Kidney (tissue), 14 donors: ENCODE measurements around the gene MEFV. TPM values are rescaled to one million over a fixed set of nuclear protein-coding genes. Genes with fewer than 3 reads are reported as not detected.

ENCODE experiments used
- DNase-seq, 5 donors: peaks; one replicate each; pipeline ENCODE4 v3.0.0-alpha.2; 2013 to 2020
- FAIRE-seq: peaks from 2 replicates; lab custom pipeline; 2012; peaks lifted over from hg19 to GRCh38; lab: Jason Lieb, UNC
- H3K27ac ChIP-seq, 2 donors: one replicate each; pipeline ENCODE4 v1.7.0; 2013; ENCODE audit warnings: low read depth in 2 of 2, low read length in 2 of 2, inconsistent platforms in 1 of 2
- H3K27me3 ChIP-seq: one replicate; pipeline ENCODE4 v1.7.1; 2013; ENCODE audit warnings: low read length, inconsistent platforms; ENCODE audit not compliant: control insufficient read depth, insufficient read depth
- H3K36me3 ChIP-seq, 3 donors: one replicate each; pipeline versions ENCODE4 v1.7.0 to v1.7.1; 2013; ENCODE audit warnings: low read length in 3 of 3, control low read depth in 1 of 3, inconsistent platforms in 1 of 3; ENCODE audit not compliant: insufficient read depth in 3 of 3, control insufficient read depth in 2 of 3
- H3K4me1 ChIP-seq, 3 donors: one replicate each; pipeline versions ENCODE4 v1.7.0 to v1.7.1; 2013; ENCODE audit warnings: low read length in 3 of 3, inconsistent platforms in 1 of 3, low read depth in 1 of 3; ENCODE audit not compliant: control insufficient read depth in 2 of 3, insufficient read depth in 2 of 3
- H3K4me3 ChIP-seq, 3 donors: one replicate each; pipeline versions ENCODE4 v1.7.0 to v1.8.1; 2013; ENCODE audit warnings: low read length in 3 of 3, control low read depth in 1 of 3, inconsistent platforms in 1 of 3
- H3K9ac ChIP-seq, 3 donors: one replicate each; pipeline versions ENCODE4 v1.7.0 to v1.7.1; 2013; ENCODE audit warnings: low read length in 3 of 3, control low read depth in 1 of 3, inconsistent platforms in 1 of 3
- H3K9me3 ChIP-seq, 3 donors: one replicate each; pipeline versions ENCODE4 v1.7.0 to v1.7.1; 2013; ENCODE audit warnings: low read length in 3 of 3, control low read depth in 1 of 3, inconsistent platforms in 1 of 3; ENCODE audit not compliant: control insufficient read depth in 2 of 3, insufficient read depth in 1 of 3
- CTCF ChIP-seq: IDR thresholded peaks from 3 replicates; pipeline ENCODE4 v1.5.1; 2012; ENCODE audit warnings: mild to moderate bottlenecking, moderate library complexity, borderline replicate concordance; ENCODE audit not compliant: insufficient read depth; ENCODE audit errors: extremely low read depth
- intact Hi-C: fragments of 100-400 bp; cut with DNase I; formaldehyde crosslinking; loops from one replicate; pipeline ENCODE4 v1.11.1; 2022
- polyA plus RNA-seq: library from polyadenylated mRNA; stranded (reverse); fragments of 350-450 nt; fragmentation: Illumina TruSeq; extraction: RNeasy Lipid Tissue Mini Kit (QIAGEN cat#74804); gene quantifications from one replicate; pipeline ENCODE4 v1.2.3, GENCODE V29; 2014; ENCODE audit warnings: low read depth, low replicate concordance; ENCODE audit not compliant: insufficient read depth
- total RNA-seq: library from RNA; stranded (reverse); fragmentation: NEBNext Ultra II Directional; extraction: Animal tissue kit (Norgen Biotek cat#: 25700); gene quantifications from one replicate; pipeline ENCODE4 v1.2.1, GENCODE V29; 2021
- donor health status: control.
- donor health status: control.
- donor health status: control.
- donor health status: control.
- donor health status: control.
- donor health status: DM: yes; HTN: yes; CAD: no.
- donor health status: Normal renal cell carcinoma (clear cell type).

MEFV gene
- total and polyA plus RNA-seq, 2 donors from 2014 or later, result 4.1 TPM; not detected in 1

- no peak overlapping the region for H3K27ac ChIP-seq
- H3K36me3 ChIP-seq, result no peaks in the 10 kb centered on the region
- DNase-seq (no peak), FAIRE-seq (no peak)
- H3K4me1 ChIP-seq, result peaks cover 0 to 6% (median 0%) of the 10 kb centered on the region in 3 donors
- peaks cover 0 to 2% (median 0%) of the 10 kb centered on the region in 3 donors for H3K9me3 ChIP-seq
- no peak overlapping the region for H3K9ac ChIP-seq
- H3K27me3 ChIP-seq, result peaks cover 46% of the 10 kb centered on the region
- intact Hi-C loops, result no loop called here
- no peak overlapping the region for H3K4me3 ChIP-seq
- TF ChIP-seq CTCF, result no peak
Measured at GRCh38 chr16:3193221-3194212, 62.9 kb downstream of the MEFV start.

- Histone ChIP-seq H3K9me3 (peaks cover 0 to 2% (median 0%) of the 10 kb centered on the region in 3 donors), H3K9ac (no peak overlapping the region), H3K4me3 (no peak overlapping the region), H3K4me1 (peaks cover 0 to 6% (median 0%) of the 10 kb centered on the region in 3 donors), H3K27ac (no peak overlapping the region), H3K36me3 (no peaks in the 10 kb centered on the region), H3K27me3 (peaks cover 50% of the 10 kb centered on the region)
- no peak for TF ChIP-seq CTCF
- intact Hi-C loops, result no loop called here
- FAIRE-seq (no peak), DNase-seq (no peak)
Measured at GRCh38 chr16:3192476-3193019, 63.9 kb downstream of the MEFV start.

Other genes with a start within 250 kb of the MEFV start
- gene CLDN9, start 243.7 kb downstream of the MEFV start, total RNA-seq, result 0.60 TPM
- gene CLDN9, start 243.7 kb downstream of the MEFV start, polyA plus RNA-seq, result not detected
- gene CLDN6, start 238.4 kb downstream of the MEFV start, total RNA-seq, result 0.47 TPM
- gene CLDN6, start 238.4 kb downstream of the MEFV start, polyA plus RNA-seq, result not detected
- 114 TPM for gene TNFRSF12A, start 236.3 kb downstream of the MEFV start, total RNA-seq
- gene TNFRSF12A, start 236.3 kb downstream of the MEFV start, polyA plus RNA-seq, result 87.3 TPM
- 61.3 TPM for gene HCFC1R1, start 232.7 kb downstream of the MEFV start, total RNA-seq
- 332 TPM for gene HCFC1R1, start 232.7 kb downstream of the MEFV start, polyA plus RNA-seq
- 26.1 TPM for gene THOC6, start 232.6 kb downstream of the MEFV start, total RNA-seq
- 21.2 TPM for gene THOC6, start 232.6 kb downstream of the MEFV start, polyA plus RNA-seq
- gene BICDL2, start 219.7 kb downstream of the MEFV start, total RNA-seq, result 12.1 TPM
- gene BICDL2, start 219.7 kb downstream of the MEFV start, polyA plus RNA-seq, result 2.9 TPM
- gene MMP25, start 210.1 kb downstream of the MEFV start, total RNA-seq, result 1.7 TPM
- gene MMP25, start 210.1 kb downstream of the MEFV start, polyA plus RNA-seq, result 0.65 TPM
- gene IL32, start 191.0 kb downstream of the MEFV start, total RNA-seq, result 181 TPM
- 495 TPM for gene IL32, start 191.0 kb downstream of the MEFV start, polyA plus RNA-seq
- not detected for gene ZSCAN10, start 157.3 kb downstream of the MEFV start, total RNA-seq
- not detected for gene ZSCAN10, start 157.3 kb downstream of the MEFV start, polyA plus RNA-seq
- gene ZNF205, start 144.0 kb downstream of the MEFV start, total RNA-seq, result 12.7 TPM
- 14.1 TPM for gene ZNF205, start 144.0 kb downstream of the MEFV start, polyA plus RNA-seq
- 12.5 TPM for gene ZNF213, start 121.6 kb downstream of the MEFV start, total RNA-seq
- 5.6 TPM for gene ZNF213, start 121.6 kb downstream of the MEFV start, polyA plus RNA-seq
- gene OR1F1, start 68.4 kb downstream of the MEFV start, total RNA-seq, result not detected
- not detected for gene OR1F1, start 68.4 kb downstream of the MEFV start, polyA plus RNA-seq
- 9.6 TPM for gene ZNF200, start 21.5 kb downstream of the MEFV start, total RNA-seq
- 3.3 TPM for gene ZNF200, start 21.5 kb downstream of the MEFV start, polyA plus RNA-seq
- 29.7 TPM for gene ZNF263, start 26.9 kb upstream of the MEFV start, total RNA-seq
- 14.6 TPM for gene ZNF263, start 26.9 kb upstream of the MEFV start, polyA plus RNA-seq
- 7.5 TPM for gene TIGD7, start 48.8 kb upstream of the MEFV start, total RNA-seq
- gene TIGD7, start 48.8 kb upstream of the MEFV start, polyA plus RNA-seq, result 4.2 TPM
- gene ZNF75A, start 48.9 kb upstream of the MEFV start, total RNA-seq, result 41.3 TPM
- 14.3 TPM for gene ZNF75A, start 48.9 kb upstream of the MEFV start, polyA plus RNA-seq
- not detected for gene OR2C1, start 99.3 kb upstream of the MEFV start, total RNA-seq
- not detected for gene OR2C1, start 99.3 kb upstream of the MEFV start, polyA plus RNA-seq
- gene ZSCAN32, start 144.4 kb upstream of the MEFV start, total RNA-seq, result 16.3 TPM
- 9.8 TPM for gene ZSCAN32, start 144.4 kb upstream of the MEFV start, polyA plus RNA-seq
- gene ZNF174, start 144.6 kb upstream of the MEFV start, total RNA-seq, result 12.4 TPM
- gene ZNF174, start 144.6 kb upstream of the MEFV start, polyA plus RNA-seq, result 10.9 TPM
- 3.4 TPM for gene ZNF597, start 186.9 kb upstream of the MEFV start, total RNA-seq
- gene ZNF597, start 186.9 kb upstream of the MEFV start, polyA plus RNA-seq, result 0.99 TPM
- 51.6 TPM for gene NAA60, start 187.0 kb upstream of the MEFV start, total RNA-seq
- gene NAA60, start 187.0 kb upstream of the MEFV start, polyA plus RNA-seq, result 66.6 TPM
- gene C16orf90, start 238.9 kb upstream of the MEFV start, total RNA-seq, result not detected
- not detected for gene C16orf90, start 238.9 kb upstream of the MEFV start, polyA plus RNA-seq
- 44.8 TPM for gene CLUAP1, start 244.4 kb upstream of the MEFV start, total RNA-seq
- 39.3 TPM for gene CLUAP1, start 244.4 kb upstream of the MEFV start, polyA plus RNA-seq